NCI-H128 (cell line): ENCODE measurements around the gene CMTM8.
"Not testable (repeated sequence)": the region's sequence is repeated elsewhere in the genome, so short reads cannot be mapped to it uniquely, and the experiment has no call there.

Experiments used
- DNase-seq: peaks from one replicate; lab custom pipeline; 2025; ENCODE audit not compliant: unreplicated experiment; lab: John Stamatoyannopoulos, UW

CMTM8 gene

GRCh38 chr3:32238453-32239306 lies at the start of gene CMTM8:
CMTM8 (plus strand) TSS chr3:32238680; CDS start chr3:32238973, 293 bp downstream.
- DNase-seq = no peak

DNA sequence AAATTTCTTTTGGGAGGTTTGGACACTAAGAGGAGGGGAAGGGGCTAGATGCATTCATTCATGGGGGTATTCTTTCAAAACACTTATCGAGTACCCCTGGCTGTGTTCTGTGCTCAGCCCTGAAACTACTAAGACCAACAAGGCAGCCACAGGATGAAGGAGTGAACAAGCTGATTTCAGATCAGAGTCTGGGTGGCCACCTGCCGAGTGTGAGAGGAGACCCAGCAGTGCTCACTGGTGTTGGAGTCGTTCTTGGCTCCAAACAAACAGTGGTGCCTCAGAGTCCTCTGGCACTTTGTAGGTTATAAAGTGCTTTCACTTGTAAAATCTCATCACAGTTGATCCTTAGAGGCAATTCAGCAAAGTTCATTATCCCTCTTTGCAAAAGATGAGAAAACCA lies 48.8 kb upstream of the CMTM8 start:
- DNase-seq = no peak

GRCh38 chr3:32190556-32190955 lies 47.9 kb upstream of the CMTM8 start:
- DNase-seq = not testable (repeated sequence)

DNA sequence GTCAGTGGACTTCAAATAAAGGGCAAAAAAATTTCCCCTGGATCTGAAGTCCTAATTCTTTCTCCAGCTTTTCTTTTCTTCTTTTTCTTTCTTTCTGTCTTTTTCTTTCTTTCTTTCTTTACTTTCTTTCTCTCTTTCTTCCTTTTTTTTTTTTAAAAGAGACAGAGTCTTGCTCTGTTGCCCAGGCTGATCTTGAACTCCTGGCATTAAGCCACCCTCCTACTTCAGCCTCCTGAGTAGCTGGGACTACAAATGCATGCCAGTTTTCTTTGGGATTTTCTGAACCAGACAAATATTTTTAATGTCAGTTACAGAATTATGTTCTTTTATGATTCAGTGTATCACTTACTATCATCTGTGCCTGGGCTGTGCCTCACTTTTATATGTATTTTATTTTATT lies 45.4 kb upstream of the CMTM8 start:
- no peak for DNase-seq

DNA sequence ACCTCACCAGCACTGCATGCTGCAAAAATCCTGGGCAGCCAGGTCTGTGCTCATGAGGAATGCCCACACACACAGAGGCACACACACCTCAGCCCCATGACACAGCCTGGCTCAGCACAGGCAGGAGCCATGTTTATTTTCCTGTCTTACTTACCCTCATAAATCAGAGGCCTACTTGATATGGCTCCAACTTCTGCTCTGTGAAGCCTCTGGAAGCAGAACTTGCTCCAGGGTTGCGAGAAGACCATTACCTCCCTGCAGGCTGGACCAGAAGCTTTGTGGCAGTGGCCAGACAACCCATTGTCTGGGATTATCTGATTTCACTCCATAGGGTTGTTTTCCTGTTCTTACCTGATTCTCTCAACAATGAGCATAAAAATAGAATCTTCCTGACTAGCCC lies 43.8 kb upstream of the CMTM8 start:
- DNase-seq = no peak

GRCh38 chr3:32195995-32196540 lies 42.4 kb upstream of the CMTM8 start:
- DNase-seq = no peak

- DNase-seq = no peak
Measured at GRCh38 chr3:32197991-32198390, 40.5 kb upstream of the CMTM8 start.

- DNase-seq = no peak
Measured at GRCh38 chr3:32198714-32199113, 39.8 kb upstream of the CMTM8 start.

- DNase-seq = no peak
Measured at GRCh38 chr3:32200490-32200889, 38.0 kb upstream of the CMTM8 start.

DNA sequence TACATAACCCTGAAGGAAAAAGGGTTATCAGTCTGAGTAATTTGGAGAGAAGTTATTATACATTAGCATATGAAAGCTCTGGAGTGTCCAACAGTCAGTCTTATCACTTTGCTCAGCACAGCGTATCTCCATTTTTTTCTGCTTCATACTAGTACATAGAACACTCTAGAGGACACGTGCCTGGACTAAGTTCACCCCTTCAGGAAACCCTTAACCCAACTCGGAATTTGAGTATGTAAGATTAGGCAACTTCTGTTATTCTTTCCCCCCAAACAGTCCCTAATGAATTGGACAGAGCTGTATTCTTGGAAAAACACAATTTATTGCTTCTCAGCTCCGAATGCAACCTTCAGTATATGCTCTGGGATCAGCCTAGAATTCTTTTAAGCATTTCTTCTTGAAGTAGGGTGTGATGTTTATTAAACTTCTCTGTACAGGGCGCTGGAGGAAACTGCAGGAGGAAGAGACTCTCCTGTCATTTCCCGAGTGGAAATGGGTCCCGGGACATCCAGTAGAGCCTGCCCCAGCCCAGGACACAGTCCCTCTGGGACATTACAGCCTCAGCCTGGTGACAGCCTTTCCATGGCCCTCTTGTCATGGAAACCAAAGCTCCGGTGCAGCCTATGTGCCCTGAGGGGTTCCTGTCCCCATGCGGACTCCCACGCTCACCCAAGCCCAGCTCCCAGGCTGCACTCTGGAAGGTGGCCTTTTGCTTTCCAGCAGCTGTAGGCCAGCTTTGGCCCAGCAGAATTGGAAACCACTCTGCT lies 37.3 kb upstream of the CMTM8 start:
- no peak for DNase-seq

GRCh38 chr3:32202496-32202895 lies 36.0 kb upstream of the CMTM8 start:
- no peak for DNase-seq

DNA sequence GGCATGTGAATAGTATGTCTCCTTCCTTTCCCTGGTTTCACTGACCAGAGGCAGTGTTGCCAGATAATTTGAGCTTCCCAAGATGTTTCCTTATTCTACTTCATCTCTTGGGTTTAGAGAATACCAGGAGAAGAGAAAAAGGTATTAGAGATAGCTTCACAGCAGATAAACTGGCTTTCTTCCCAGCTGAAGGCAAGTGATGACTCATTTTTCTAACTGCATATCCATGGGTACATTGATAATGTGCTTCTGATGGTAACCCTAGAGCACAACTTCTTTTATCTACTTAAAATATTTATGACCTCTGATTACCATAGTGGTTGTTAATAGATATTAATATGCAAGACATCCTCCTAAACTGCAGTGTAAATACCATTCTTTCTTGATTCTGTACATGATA lies 34.6 kb upstream of the CMTM8 start:
- DNase-seq = no peak

- DNase-seq = no peak
Measured at GRCh38 chr3:32208447-32208846, 30.0 kb upstream of the CMTM8 start.

DNA sequence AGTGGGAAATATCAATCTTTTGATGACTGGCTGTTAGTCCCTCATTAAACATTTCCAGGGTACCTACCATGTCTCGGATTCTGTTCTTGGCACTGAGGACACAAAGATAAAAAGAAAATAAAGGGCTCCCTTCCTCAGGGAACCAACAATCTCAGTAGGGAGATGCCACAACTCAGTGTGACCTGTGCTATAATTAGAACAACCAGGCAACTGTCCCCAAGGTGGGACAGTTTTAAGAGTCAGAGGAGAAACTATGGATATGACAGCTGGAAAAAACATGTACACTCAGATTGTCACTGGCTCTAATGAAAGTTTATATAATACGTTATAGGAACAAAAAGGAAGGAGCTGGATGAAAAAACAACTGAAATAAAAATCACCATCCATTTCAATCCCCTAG lies 23.3 kb upstream of the CMTM8 start:
- no peak for DNase-seq

DNA sequence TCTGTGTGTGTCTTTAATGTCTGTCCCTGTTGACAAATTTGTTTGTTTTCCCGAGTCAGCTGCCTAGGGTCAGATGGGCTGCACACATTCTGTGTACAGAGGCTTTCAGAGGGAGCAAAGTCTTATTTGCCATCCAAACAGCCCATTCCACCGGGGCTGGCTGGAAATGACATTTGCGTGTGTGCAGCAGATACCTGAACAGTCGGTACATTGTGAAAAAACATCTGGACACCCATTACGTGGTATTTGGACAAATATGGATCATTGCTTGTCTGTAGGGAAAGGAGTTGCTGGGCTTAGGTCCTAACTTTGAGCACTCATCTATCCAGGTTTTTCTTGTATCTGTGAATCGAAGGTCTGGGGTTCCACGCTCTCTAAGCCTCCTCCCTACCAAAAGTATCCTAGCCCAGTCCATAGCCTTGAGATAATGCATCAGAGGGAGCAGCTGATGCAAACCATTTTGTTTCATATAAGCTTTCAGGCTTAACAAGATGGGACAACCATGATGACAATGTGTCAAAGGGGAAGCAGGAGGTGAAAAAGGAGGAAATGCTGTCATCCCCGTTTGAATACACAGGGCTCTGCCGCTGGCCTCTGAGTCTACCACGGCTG lies 22.2 kb upstream of the CMTM8 start:
- no peak for DNase-seq

DNA sequence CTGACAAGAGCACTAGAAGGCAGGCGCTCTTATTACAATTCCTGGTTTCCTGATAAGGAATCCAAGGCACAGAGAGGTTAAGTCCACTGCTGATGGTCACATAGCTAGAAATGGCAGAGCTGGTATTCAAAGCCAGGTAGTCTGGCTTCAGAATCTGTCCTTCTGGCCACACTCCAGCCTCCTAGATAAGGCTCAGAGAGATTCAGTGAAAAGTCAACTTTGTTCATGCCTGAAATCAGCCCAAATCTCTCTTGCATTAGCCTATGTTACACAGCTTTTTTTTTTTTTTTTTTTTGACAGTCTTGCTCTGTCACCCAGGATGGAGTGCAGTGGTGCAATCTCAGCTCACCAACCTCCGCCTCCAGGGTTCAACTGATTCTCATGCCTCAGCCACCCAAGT lies 21.1 kb upstream of the CMTM8 start:
- DNase-seq = no peak

DNA sequence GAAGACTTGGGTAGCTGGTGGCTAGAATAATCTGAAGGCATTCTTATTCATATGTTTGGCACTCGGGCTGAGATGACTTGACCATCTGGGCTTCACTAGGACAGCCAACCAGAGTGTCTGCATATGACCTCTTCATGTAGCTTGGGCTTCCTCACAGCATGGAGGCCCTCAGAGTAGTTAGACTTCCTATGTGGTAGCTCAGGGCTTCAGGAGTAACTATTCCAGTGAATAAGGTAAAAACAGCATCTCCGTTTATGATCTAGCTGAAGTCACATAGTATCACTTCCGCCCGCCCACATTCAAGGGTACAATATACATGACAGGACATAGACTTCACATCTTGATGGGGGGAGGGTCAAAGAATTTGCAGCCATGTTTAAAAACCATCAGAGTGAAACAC lies 18.9 kb upstream of the CMTM8 start:
- DNase-seq = no peak

DNA sequence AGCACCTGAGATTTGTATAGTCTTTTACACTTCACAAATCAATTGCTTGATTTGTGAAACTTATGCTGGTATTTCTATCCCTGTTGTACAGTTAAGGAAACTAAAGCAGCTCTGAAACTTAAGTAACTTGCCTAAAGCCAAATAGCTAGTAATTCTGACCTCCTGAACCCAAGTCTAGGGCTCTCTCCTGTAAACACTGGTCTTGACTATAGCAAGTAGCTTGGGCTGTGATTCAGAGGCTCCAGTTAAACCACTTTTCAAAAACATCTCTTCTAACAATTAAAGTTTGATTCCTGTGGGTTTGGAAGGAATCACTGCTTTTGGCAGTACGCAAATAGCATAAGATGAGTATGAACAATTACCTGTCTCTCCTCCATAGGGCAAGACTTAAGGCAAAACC lies 18.5 kb upstream of the CMTM8 start:
- DNase-seq = no peak

GRCh38 chr3:32222950-32223349 lies 15.5 kb upstream of the CMTM8 start:
- no peak for DNase-seq

DNA sequence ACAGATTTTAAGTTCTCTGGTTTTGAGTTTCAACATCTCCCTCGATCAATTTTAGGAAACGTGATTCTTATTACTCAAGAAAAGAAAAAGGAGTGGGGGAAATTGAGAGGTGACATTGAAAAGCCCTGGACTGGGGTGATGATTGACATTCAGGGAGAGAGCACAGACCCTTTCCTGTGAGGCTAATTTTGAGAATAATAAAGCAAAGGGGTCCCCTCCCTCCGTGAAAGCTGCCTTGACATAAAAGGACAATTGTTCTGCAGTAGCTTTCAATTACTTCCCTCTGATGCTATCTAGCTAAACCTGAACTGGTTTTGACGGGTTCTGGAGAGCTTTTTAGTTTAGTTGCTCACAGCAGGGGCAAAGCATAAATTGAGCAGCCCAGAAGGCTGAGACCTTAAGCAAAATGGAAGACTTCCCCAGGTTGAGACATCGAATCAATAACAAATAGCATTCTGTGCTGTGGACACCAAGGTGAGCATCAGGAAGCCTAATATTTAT lies 14.4 kb upstream of the CMTM8 start:
- no peak for DNase-seq

DNA sequence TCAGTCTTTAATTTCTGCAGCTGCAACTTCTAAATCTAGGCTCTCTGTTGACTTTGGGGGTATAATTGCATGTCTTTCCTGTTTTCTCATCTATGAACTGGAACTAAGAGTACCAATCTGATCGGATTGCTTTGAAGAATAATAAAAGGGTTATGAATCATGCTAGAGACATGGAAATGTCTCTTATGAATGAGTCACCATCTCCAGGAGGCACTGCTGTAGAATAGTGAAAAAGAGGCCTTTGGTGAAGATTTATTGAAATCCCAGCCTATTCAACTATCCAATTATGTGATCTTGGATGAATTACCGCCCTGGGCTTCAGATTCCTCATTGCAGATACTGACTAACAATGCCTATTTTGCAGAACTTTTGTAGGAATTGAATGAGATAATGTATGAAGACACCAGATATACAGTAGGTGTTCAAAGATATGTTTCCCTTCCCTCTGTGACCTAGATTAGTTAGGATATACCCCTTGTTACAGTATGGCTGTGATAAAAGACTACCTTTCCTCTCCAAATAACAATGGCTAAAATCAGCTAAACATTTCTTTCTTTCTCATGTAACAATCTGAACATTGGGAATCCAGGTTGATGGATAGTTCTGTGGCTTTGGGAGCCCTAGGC lies 11.5 kb upstream of the CMTM8 start:
- DNase-seq = no peak
